DND-41 (cell line): Measurements from ENCODE around the gene SRSF5.

Experiments used
- ATAC-seq: fragments of 200-7000 bp; cut with Tn5 transposase; 3 replicates; pipeline ENCODE4 v1.9.1; 2021; ENCODE audit warnings: low read depth; ENCODE audit not compliant: insufficient read depth
- DNase-seq: peaks from one replicate; pipeline ENCODE4 v3.0.0-alpha.2; 2020
- H2AFZ ChIP-seq: 2 replicates; pipeline ENCODE4 v1.6.0; 2012; ENCODE audit warnings: low read depth, low read length
- H3K27ac ChIP-seq: 2 replicates; pipeline ENCODE4 v1.5.1; 2012; ENCODE audit warnings: low read length, inconsistent platforms
- H3K27me3 ChIP-seq: fragments of 200-600 bp; sonication (generic); 2 replicates; pipeline ENCODE4 v1.6.0; 2012; ENCODE audit warnings: low read length, mild to moderate bottlenecking, inconsistent platforms; ENCODE audit not compliant: insufficient read depth, poor library complexity
- H3K36me3 ChIP-seq: 2 replicates; pipeline ENCODE4 v1.5.1; 2012; ENCODE audit warnings: low read length, inconsistent platforms; ENCODE audit not compliant: insufficient read depth
- H3K4me1 ChIP-seq: 2 replicates; pipeline ENCODE4 v1.5.1; 2012; ENCODE audit warnings: mild to moderate bottlenecking, low read length; ENCODE audit not compliant: insufficient read depth
- H3K4me2 ChIP-seq: 2 replicates; pipeline ENCODE4 v1.6.0; 2012; ENCODE audit warnings: mild to moderate bottlenecking, moderate library complexity, low read length, inconsistent platforms; ENCODE audit not compliant: insufficient read depth
- H3K4me3 ChIP-seq, 2 experiments: fragments of 200-600 bp in 1 of 2; shearing (Covaris generic) in 1 of 2; 2 replicates each; pipeline ENCODE4 v1.5.1; 2012 to 2016; ENCODE audit warnings: inconsistent platforms in 2 of 2, low read length in 2 of 2, mild to moderate bottlenecking in 2 of 2, low read depth in 1 of 2, moderate library complexity in 1 of 2
- H3K79me2 ChIP-seq: 2 replicates; pipeline ENCODE4 v1.6.0; 2012; ENCODE audit warnings: low read length, inconsistent platforms; ENCODE audit not compliant: insufficient read depth
- H3K9ac ChIP-seq: 2 replicates; pipeline ENCODE4 v1.6.0; 2012; ENCODE audit warnings: low read depth, mild to moderate bottlenecking, inconsistent platforms, low read length, moderate library complexity
- H3K9me3 ChIP-seq: 2 replicates; pipeline ENCODE4 v1.5.1; 2012; ENCODE audit warnings: low read length, moderate library complexity, mild to moderate bottlenecking, inconsistent platforms; ENCODE audit not compliant: insufficient read depth, severe bottlenecking
- H4K20me1 ChIP-seq: 2 replicates; pipeline ENCODE4 v1.6.0; 2012; ENCODE audit warnings: low read length; ENCODE audit not compliant: insufficient read depth
- CTCF ChIP-seq: IDR thresholded peaks from 2 replicates; pipeline ENCODE4 v1.5.1; 2012; ENCODE audit warnings: borderline replicate concordance, low read length, moderate library complexity, mild to moderate bottlenecking; ENCODE audit not compliant: poor library complexity, severe bottlenecking; ENCODE audit errors: extremely low read depth
- EZH2 ChIP-seq: IDR thresholded peaks from 3 replicates; pipeline ENCODE4 v1.6.1; 2012; ENCODE audit warnings: borderline replicate concordance, low read depth, mild to moderate bottlenecking, moderate library complexity, low read length, inconsistent platforms; ENCODE audit not compliant: severe bottlenecking

The SRSF5 gene

GRCh38 chr14:69753860-69754259 lies 13.1 kb upstream of the SRSF5 start:
- H3K27ac ChIP-seq, result no peak overlapping the region
- H3K27me3 ChIP-seq, result no peaks in the 10 kb centered on the region
- no peak overlapping the region for H2AFZ ChIP-seq
- no peaks in the 10 kb centered on the region for H3K36me3 ChIP-seq
- no peak overlapping the region for H3K4me2 ChIP-seq
- H3K4me1 ChIP-seq, result no peaks in the 10 kb centered on the region
- H4K20me1 ChIP-seq, result no peaks in the 10 kb centered on the region
- no peak for ATAC-seq
- no peak overlapping the region for H3K4me3 ChIP-seq
- H3K9me3 ChIP-seq, result no peaks in the 10 kb centered on the region
- DNase-seq, result no peak
- no peak overlapping the region for H3K9ac ChIP-seq
- H3K79me2 ChIP-seq, result no peaks in the 10 kb centered on the region
- TF ChIP-seq CTCF, result no peak

GRCh38 chr14:69754487-69754886 lies 12.5 kb upstream of the SRSF5 start:
- no peaks in the 10 kb centered on the region for H3K27me3 ChIP-seq
- no peak overlapping the region for H3K4me2 ChIP-seq
- H3K9me3 ChIP-seq, result no peaks in the 10 kb centered on the region
- TF ChIP-seq EZH2, result no peak
- no peak for TF ChIP-seq CTCF
- DNase-seq (no peak), ATAC-seq (no peak)
- H3K4me1 ChIP-seq, result no peaks in the 10 kb centered on the region
- H3K9ac ChIP-seq, result no peak overlapping the region
- H3K27ac ChIP-seq, result no peak overlapping the region
- no peak overlapping the region for H2AFZ ChIP-seq
- no peak overlapping the region for H3K4me3 ChIP-seq
- H3K36me3 ChIP-seq, result no peaks in the 10 kb centered on the region
- H3K79me2 ChIP-seq, result no peaks in the 10 kb centered on the region
- no peaks in the 10 kb centered on the region for H4K20me1 ChIP-seq

GRCh38 chr14:69755296-69755695 lies 11.6 kb upstream of the SRSF5 start:
- no peaks in the 10 kb centered on the region for H3K4me1 ChIP-seq
- DNase-seq (no peak), ATAC-seq (no peak)
- H3K27me3 ChIP-seq, result no peaks in the 10 kb centered on the region
- no peak overlapping the region for H3K27ac ChIP-seq
- no peak overlapping the region for H3K4me2 ChIP-seq
- no peaks in the 10 kb centered on the region for H3K9me3 ChIP-seq
- H4K20me1 ChIP-seq, result no peaks in the 10 kb centered on the region
- TF ChIP-seq EZH2 (no peak), CTCF (no peak)
- no peaks in the 10 kb centered on the region for H3K36me3 ChIP-seq
- no peak overlapping the region for H3K4me3 ChIP-seq
- H3K79me2 ChIP-seq, result no peaks in the 10 kb centered on the region
- no peak overlapping the region for H2AFZ ChIP-seq
- H3K9ac ChIP-seq, result no peak overlapping the region

- no peak overlapping the region for H3K27ac ChIP-seq
- H4K20me1 ChIP-seq, result no peaks in the 10 kb centered on the region
- H3K9ac ChIP-seq, result no peak overlapping the region
- H3K27me3 ChIP-seq, result no peaks in the 10 kb centered on the region
- no peaks in the 10 kb centered on the region for H3K36me3 ChIP-seq
- H3K9me3 ChIP-seq, result no peaks in the 10 kb centered on the region
- TF ChIP-seq CTCF (no peak), EZH2 (no peak)
- no peaks in the 10 kb centered on the region for H3K79me2 ChIP-seq
- no peak overlapping the region for H2AFZ ChIP-seq
- DNase-seq (no peak), ATAC-seq (no peak)
- no peaks in the 10 kb centered on the region for H3K4me1 ChIP-seq
- no peak overlapping the region for H3K4me3 ChIP-seq
- H3K4me2 ChIP-seq, result no peak overlapping the region
Measured at GRCh38 chr14:69755784-69756183, 11.2 kb upstream of the SRSF5 start.
